ENCODE results near the gene HTR7.
A peak's percentile ranks its signal among the peaks of the same experiment; 100 is the strongest.
"Not testable (repeated sequence)": the region's sequence is repeated elsewhere in the genome, so short reads cannot be mapped to it uniquely, and the experiment has no call there.

The HTR7 gene

GRCh38 chr10:90857635-90858460 lies at the start of gene HTR7:
HTR7 (minus strand) TSS chr10:90858039; CDS start chr10:90857671, 368 bp downstream.
- peak in 1 of 2 experiments; percentile 14 for DNase-seq (ENCODE audit: low read depth in 2 of 2)

DNA sequence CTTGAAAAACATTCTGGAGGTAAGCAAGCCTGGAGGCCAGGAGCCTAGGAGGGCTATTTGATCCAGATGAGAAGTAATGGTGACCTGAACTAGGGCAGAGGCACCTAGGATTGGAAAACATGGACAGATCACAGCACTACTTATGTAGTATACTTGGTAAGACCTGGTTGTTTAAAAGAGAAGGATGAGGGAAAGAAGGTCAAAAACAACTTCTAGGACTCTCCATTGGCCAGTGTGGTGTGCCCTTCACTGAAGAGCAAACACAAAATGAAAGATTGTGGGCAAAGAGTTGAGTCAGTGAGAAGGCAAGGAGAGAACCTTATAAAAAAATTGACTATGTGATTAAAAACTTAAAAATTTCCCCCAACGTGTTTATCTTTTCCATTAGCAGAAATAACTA lies 48.8 kb upstream of the HTR7 start:
- DNase-seq (ENCODE audit: low read depth in 2 of 2): no peak

DNA sequence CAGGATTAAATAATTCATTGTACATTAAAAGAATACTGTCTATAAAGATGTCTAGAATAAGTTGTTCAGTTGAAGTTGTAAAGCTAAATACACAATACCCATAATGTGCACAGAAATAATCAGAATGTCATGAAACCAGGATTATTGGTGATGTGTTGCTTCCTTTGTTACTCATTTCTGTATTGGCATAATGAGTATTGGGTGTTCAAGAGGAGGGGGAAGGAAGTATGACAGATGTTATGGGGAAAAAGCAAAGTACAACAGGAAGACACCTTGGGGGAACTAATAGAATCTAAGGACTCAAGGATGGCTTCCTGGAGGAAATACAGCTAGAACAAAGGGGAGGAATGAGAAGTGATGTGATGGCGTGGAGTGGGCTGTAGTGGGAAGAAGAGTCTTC lies 48.1 kb upstream of the HTR7 start:
- no peak for DNase-seq (ENCODE audit: low read depth in 2 of 2)

DNA sequence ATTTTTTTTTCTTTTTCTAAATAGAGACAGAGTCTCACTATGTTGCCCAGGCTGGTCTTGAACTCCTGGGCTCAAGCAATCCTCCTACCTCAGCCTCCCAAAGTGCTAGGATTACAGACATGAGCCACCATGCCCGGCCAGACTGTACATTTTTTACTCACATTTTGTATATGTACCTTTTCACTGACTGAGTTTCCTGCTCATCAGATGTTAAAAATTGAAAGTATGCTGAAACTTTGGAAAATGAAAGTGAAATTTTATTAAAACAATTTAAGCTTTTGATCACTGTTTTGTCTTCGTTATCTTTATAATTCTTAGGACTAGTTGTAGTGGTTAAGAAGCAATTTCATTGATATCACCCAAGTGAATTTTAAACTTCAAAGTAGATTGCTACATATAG lies 39.1 kb upstream of the HTR7 start:
- not testable (repeated sequence) for DNase-seq (ENCODE audit: low read depth in 2 of 2)

- no peak for DNase-seq (ENCODE audit: low read depth in 2 of 2)
Observed at GRCh38 chr10:90893190-90893589, 35.4 kb upstream of the HTR7 start.

DNA sequence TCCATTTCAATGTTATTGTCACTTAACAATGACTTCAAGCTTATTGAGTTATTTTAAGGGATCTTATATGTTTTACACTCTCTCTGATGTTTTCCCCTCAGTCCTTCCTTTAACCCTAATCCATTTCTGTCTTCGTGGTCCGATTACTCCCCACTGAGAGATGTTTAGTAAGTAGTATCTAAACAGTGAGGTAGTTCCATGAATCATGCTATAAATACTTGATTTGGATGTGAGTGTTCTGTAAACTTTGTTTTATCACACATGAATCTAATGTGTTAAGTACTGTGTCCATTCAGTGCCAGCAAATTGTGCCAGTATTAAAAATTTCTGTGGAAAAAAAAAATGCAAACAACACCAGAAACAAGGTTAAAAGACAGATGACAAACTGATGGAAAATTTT lies 32.5 kb upstream of the HTR7 start:
- DNase-seq (ENCODE audit: low read depth in 2 of 2): no peak

DNA sequence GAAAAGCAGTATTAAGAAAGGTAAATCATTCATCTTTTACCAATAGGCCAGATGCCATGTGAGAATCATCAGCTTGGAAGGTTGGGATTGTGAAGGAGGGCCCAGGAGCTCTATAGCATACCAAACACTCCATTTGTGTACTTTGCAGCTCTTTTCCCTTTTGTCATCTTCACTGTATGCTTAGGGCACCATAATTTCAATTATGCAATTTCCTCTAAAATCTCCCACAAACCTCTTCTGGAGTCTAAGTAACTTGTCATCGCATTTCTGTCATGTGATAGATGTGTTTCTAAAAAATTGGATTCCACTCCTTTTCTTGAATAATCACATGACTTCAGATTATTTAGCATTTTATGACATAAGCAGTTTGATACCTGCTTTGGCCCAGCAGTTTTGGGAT lies 31.8 kb upstream of the HTR7 start:
- no peak for DNase-seq (ENCODE audit: low read depth in 2 of 2)

DNA sequence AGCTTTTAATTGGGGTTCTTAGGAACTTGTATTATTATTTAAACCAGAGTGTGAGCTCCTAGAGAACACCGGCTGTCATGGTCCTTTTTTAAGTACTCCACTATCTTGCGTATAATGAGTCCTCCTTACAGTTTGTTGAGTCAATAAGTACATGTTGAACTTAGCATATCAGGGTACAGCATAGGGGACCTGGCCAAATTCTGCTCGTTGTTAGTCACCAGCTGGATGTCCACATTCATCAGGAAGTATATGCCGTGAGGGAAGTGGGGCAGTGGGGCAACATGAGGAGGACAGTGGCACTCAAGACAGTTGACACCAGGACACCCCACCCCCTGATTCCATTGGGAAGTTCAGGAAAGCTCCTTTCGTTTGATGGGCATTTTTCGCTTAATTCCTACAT lies 30.5 kb upstream of the HTR7 start:
- DNase-seq (ENCODE audit: low read depth in 2 of 2): no peak

DNA sequence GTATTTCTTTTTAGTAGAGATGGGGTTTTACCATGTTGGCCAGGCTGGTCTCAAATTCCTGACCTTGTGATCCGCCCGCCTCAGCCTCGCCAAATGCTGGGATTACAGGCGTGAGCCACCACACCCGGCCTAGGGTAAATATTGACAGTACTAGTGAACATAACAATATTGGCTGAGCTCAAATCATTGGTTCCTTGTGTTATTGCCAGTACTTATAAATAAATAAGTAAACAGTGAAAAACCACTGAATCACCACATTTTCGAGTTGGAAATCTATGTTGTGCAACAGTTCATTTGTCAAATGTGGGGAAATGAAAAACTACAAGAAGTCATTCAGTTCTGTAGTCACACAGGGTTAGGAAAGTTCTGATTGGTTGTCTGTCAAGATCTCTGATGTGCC lies 29.7 kb upstream of the HTR7 start:
- DNase-seq (ENCODE audit: low read depth in 2 of 2): no peak

- no peak for DNase-seq (ENCODE audit: low read depth in 2 of 2)
Observed at GRCh38 chr10:90885176-90885575, 27.3 kb upstream of the HTR7 start.

GRCh38 chr10:90884431-90884830 lies 26.6 kb upstream of the HTR7 start:
- no peak for DNase-seq (ENCODE audit: low read depth in 2 of 2)

GRCh38 chr10:90880059-90880719 lies 22.4 kb upstream of the HTR7 start:
- not testable (repeated sequence) for DNase-seq (ENCODE audit: low read depth in 2 of 2)

DNA sequence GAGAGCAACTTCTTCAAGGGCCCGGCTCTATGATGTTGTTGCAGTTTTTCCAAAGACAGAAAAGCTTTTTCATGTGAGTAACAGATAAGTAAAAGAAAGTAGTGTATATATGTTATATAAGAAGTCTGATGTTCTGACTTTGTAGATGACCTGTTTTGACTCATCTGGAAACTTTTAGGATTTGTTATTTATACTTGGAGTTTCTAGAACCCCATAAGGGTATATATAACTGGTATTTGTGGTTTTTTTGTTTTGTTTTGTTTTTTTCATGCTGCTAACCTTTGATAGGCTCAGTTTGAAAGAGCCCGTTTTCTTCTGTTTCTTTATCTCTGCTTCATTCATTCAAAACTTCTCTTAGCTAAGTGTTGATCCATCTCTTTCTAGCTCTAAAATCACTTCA lies 21.2 kb upstream of the HTR7 start:
- DNase-seq (ENCODE audit: low read depth in 2 of 2): no peak

- no peak for DNase-seq (ENCODE audit: low read depth in 2 of 2)
Observed at GRCh38 chr10:90872648-90873020, 14.8 kb upstream of the HTR7 start.

GRCh38 chr10:90871766-90872647 lies 14.2 kb upstream of the HTR7 start, which contains the start of gene RPP30:
RPP30 (plus strand) TSS chr10:90871974; CDS start chr10:90871987, 13 bp downstream.
- no peak for DNase-seq (ENCODE audit: low read depth in 2 of 2)

DNA sequence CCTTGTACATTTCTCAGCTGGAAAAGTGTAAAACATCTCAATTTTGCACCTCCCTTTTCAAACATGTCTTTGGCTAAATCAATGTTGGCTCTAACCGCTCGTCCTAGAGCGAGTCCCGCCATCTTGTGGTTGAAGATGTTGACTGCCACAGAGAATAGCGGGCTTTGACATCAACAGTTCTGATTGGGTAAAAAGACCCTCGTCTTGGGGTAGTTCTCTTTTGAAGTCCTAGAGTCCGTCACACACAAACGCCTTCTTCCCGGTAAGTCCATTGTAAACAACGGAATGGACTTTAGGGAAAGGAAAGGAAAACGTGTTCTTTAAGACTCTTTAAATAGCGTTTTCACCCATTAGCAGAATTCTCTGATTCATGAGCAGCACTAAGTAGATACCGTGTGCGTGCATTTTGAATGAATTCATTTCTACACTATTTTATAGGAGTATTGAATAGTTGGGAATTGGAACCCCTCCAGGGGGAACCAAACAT lies 13.5 kb upstream of the HTR7 start:
- no peak for DNase-seq (ENCODE audit: low read depth in 2 of 2)

- DNase-seq (ENCODE audit: low read depth in 2 of 2): no peak
Observed at GRCh38 chr10:90866050-90866598, 8.3 kb upstream of the HTR7 start.

- DNase-seq (ENCODE audit: low read depth in 2 of 2): no peak
Observed at GRCh38 chr10:90865401-90865800, 7.6 kb upstream of the HTR7 start.

DNA sequence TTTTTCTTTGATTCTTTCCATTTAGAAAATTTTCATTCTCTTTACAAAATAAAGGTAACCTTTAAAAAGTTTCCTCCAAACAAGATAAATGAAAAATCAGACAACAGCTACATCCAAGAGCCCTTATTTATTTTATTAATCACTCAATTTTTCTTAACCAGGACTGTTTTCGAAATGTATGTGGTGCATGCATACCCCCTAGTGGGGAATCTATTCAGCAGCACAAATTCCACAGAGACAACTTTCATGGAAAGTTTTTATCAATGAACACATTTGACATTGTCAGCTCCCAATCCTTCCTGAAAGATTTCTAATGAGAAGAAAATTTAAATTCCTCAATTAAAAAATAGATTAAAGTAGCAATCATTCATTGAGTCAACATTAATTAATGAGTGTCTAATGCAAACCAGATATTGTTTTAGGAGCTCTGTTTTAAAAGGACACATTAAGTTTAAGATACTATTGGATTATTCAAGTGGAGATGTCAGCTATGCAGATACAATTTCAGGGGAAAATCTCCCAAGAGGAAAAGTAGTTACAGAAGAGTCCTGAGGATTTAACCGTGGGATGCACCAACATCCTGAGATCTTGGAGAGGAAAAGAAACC lies 5.2 kb upstream of the HTR7 start:
- no peak for DNase-seq (ENCODE audit: low read depth in 2 of 2)

DNA sequence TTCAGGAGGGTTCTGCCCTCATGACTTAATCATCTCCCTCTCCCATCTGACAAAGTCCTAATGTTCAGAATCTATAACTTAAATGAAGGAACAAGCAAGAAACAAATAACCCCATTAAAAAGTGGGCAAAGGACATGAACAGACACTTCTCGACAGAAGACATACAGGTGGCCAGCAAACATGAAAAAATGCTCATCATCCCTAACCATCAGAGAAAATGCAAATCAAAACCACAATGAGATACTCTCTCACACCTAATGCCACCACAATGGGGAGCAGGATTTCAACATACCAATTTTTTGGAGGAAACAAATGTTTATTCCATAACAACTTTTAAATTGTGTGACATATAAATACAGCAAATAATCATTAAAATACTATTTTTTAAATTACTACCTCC lies 3.0 kb upstream of the HTR7 start:
- DNase-seq (ENCODE audit: low read depth in 2 of 2): no peak

DNA sequence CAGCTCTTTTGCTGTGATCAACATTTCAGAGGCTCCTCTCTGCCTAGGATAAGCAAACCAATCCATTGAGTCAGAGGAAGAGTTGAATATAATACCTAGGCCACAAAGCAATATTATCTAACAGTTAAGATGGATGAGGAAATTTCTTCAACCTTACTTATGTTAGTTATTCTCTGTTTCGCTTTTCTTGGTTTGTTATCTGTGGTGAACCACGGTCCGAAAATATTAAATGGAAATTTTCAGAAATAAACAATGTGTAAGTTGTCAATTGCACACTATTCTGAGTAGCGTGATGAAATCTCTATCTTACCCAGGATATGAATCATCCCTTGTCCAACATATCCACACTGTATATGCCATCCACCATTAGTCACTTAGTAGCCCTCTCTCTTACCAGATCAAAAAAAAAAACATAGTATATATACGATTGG lies 1.5 kb upstream of the HTR7 start:
- peak in 1 of 2 experiments; percentile 8 for DNase-seq (ENCODE audit: low read depth in 2 of 2)

Data from fibroblast of skin of left biceps (primary cell).